Astrocyte of the spinal cord (primary cell): ENCODE measurements around the gene PDE9A.

Experiments used
- DNase-seq: peaks from one replicate; pipeline ENCODE4 v3.0.0; 2011; ENCODE audit warnings: low read depth, low spot score
- H3K4me3 ChIP-seq: 2 replicates; pipeline ENCODE4 v1.5.1; 2011; ENCODE audit warnings: low read depth, mild to moderate bottlenecking, low read length, moderate library complexity
- in situ Hi-C: cut with HindIII; loops from 2 replicates; pipeline ENCODE4 v1.10.0; 2017; ENCODE audit warnings: low sequenced_read_pairs
- TF ChIP-seq, protein P1 (sequence below): IDR thresholded peaks from 2 replicates; pipeline ENCODE4 v1.5.1; 2012; ENCODE audit warnings: low read depth, mild to moderate bottlenecking, low read length, inconsistent platforms

Gene PDE9A

DNA sequence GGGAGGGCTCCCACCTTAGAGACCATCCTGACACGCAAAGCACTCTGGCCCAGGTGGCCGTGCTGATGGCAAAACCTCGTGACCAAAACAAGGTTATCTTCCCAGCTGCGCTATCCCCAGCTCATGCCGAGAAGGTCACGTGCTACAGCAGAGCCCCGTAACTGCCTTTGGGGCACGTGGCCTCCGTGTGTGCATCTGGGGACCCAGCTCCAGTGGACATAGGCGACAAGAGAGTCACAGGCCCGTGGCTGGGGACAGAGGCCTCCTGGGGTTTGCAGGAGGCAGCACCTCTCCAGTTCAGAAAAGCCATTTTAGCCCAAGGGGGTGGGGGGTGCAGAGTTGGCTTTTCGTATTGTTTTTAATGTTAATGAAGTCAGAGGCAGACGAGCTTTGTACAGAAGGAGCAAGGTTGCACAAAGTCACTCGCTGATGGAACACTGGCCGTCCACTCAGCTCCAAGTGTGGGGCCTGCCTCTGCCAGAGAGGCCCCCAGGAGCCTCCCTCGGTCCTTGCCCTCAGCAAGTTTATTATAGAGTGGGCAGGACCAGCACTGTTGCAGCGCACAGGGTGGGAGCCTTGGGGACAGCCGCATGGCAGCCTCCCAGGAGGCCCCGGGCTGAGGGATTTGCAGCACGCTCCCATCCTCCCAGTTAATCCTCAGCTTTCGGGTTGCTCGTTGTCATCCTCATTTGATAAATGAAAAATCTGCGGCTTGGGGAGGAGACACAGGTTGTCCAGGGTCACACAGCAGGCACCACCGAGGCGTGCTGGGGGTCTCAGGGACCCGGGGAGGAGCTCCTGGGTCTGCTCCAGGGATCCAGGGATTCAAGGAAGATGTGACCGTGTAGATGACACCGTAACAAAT is 8.0 kb upstream of the PDE9A start:
- no peak for DNase-seq
- in situ Hi-C loops: no loop called here
- no peak overlapping the region for H3K4me3 ChIP-seq
- TF ChIP-seq, protein P1, sequence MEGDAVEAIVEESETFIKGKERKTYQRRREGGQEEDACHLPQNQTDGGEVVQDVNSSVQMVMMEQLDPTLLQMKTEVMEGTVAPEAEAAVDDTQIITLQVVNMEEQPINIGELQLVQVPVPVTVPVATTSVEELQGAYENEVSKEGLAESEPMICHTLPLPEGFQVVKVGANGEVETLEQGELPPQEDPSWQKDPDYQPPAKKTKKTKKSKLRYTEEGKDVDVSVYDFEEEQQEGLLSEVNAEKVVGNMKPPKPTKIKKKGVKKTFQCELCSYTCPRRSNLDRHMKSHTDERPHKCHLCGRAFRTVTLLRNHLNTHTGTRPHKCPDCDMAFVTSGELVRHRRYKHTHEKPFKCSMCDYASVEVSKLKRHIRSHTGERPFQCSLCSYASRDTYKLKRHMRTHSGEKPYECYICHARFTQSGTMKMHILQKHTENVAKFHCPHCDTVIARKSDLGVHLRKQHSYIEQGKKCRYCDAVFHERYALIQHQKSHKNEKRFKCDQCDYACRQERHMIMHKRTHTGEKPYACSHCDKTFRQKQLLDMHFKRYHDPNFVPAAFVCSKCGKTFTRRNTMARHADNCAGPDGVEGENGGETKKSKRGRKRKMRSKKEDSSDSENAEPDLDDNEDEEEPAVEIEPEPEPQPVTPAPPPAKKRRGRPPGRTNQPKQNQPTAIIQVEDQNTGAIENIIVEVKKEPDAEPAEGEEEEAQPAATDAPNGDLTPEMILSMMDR: no peak

DNA sequence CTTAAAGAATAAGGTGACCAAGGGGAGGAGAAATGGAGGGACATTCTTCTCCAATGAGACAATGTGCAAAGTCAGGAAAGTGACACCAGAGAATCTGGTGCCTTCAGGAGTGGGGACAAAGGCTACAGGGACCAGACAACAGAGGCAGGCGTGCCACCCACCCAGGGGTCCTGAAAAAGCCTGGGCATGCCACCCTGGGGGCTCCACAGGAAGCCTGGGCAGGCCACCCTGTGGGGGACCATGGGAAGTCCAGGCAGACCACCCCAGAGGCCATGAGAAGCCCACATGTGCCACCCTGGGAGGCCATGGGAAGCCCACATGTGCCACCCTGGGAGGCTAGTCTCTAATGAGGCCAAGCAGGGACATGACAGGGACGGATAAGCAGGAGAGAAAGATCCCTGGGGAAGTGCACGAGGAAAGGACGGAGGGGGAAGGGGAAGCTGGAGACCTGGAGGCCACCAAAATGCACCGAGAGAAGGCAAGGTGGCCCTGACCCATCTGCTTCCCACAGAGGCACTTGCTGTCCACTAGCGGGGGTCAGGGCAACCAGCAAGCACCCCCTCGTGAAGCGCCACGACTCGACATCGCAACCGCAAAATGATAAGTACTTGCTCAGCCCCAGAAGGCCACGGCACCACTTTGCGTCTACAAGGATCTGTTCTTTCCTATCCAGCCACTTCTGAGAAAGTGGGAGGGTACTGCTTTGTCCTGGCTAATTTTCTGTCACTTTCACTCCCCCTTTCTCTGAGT is 7.2 kb upstream of the PDE9A start:
- no peak for DNase-seq
- TF ChIP-seq, protein P1: no peak
- in situ Hi-C loops: no loop called here
- no peak overlapping the region for H3K4me3 ChIP-seq

DNA sequence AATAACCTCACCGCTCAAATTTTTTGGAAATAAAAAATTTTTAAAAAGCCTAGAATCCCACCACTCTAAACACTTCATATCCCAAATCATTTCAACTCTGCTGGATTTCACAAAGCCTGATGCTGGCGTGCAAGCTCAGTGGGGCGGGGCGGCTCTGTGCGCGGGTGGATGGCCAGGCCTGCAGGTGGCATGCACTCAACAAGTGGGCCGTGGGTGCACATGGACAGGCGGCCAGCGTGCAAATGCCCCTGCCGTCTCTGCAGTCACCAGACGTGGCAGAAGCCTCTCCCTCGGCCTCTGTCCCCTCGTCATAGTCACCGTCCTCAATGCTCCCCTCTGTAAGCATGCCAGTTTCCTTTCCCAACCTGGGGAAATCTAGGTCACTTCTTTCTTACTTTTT is 6.6 kb upstream of the PDE9A start:
- in situ Hi-C loops: no loop called here
- H3K4me3 ChIP-seq: no peak overlapping the region
- DNase-seq: no peak
- TF ChIP-seq, protein P1: no peak

DNA sequence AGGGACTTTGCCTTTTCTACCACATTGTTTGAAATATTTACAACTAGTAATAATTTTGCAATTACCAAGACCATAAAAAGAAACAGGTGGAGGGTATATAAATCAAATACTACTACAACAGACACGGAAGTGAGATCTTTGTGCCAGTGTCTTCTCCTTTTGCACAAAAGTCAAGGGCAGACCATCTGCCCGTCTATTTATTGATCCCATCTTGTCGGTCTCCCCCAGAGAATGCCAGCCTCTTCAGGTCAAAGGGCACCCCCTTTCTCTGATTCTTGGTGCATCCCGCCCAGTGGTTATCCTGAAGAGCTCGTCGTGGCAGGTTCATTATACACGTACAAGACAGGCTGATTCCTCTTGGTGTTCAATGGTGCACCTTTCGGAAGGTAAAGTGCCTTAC is 4.8 kb upstream of the PDE9A start:
- TF ChIP-seq, protein P1: no peak
- in situ Hi-C loops: no loop called here

DNA sequence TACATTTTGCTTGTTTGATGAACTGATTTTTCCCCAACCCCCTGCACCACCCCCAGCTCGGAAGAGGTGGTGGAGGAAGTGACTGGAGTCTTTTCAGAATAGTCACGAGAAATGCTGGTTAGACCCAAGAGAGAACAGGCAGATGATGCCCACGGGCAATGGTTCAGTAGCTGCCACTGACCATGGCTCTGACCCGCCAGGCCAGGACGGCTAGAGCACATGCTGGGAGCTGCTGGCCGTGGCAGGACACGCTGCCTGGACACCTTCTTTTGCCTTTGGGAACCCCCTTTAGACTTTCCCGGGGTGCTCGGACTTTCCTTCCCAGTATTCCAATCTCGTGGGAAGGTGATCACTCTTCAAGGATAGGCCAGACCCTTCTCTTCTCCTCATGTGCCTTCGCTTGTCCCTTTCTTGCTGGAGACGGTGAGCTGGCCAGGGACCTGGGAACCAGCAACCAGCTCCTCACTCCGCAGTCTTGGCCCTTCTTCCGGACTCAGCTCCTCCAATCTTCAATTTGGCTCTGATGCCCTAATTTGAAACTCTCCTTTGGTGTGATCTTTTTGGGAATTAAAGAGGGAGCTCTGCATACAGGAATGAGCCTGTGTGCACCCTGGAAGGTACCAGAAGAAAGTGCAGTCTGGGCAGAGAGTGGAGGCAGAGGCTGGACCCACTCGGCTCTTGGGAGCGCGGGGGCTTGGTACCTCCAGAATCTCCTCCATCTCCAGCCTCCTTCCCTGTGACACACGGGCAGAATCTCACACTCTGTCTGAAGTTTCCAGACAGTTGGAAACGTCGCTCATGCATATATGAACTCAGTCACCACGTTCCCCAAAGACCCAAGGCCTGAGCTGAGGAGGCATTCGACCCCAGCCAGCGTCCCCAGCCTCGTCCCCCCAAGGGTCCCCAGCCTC is 4.0 kb upstream of the PDE9A start:
- DNase-seq: no peak
- in situ Hi-C loops: no loop called here

More for the DNA sequence above, 4.8 kb upstream of the PDE9A start:
- H3K4me3 ChIP-seq: no peak overlapping the region
- DNase-seq: no peak

More for the DNA sequence above, 4.0 kb upstream of the PDE9A start:
- no peak overlapping the region for H3K4me3 ChIP-seq
- TF ChIP-seq, protein P1: no peak
